ENCODE measurements around the gene HSPB9.

- no peak for TF ChIP-seq EZH2 (IDR thresholded peaks at IDR 0.05; ENCODE audit: borderline replicate concordance, low read depth, low read length, severe bottlenecking)
- TF ChIP-seq, protein P1, sequence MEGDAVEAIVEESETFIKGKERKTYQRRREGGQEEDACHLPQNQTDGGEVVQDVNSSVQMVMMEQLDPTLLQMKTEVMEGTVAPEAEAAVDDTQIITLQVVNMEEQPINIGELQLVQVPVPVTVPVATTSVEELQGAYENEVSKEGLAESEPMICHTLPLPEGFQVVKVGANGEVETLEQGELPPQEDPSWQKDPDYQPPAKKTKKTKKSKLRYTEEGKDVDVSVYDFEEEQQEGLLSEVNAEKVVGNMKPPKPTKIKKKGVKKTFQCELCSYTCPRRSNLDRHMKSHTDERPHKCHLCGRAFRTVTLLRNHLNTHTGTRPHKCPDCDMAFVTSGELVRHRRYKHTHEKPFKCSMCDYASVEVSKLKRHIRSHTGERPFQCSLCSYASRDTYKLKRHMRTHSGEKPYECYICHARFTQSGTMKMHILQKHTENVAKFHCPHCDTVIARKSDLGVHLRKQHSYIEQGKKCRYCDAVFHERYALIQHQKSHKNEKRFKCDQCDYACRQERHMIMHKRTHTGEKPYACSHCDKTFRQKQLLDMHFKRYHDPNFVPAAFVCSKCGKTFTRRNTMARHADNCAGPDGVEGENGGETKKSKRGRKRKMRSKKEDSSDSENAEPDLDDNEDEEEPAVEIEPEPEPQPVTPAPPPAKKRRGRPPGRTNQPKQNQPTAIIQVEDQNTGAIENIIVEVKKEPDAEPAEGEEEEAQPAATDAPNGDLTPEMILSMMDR (IDR thresholded peaks at IDR 0.05; ENCODE audit: extremely low read depth in 1 of 2, insufficient read depth in 1 of 2, low read depth in 1 of 2, low read length in 2 of 2) = no peak
These were observed 10.6 kb upstream of the HSPB9 start for GRCh38 chr17:42111871-42112551.
